ENCODE results near the gene ELL. TPM values are rescaled to one million over a fixed set of nuclear protein-coding genes. Genes with fewer than 3 reads are reported as not detected.

Gene ELL
- total and polyA plus RNA-seq, 9 of the 15 experiments (the other 6 are each of a cell fraction or from before 2014, with no cell fraction given), result 0.24 to 22.5 (median 4.1) TPM

GRCh38 chr19:18440415-18440877 lies 81.4 kb downstream of the ELL start (continued):
- TF ChIP-seq ZNF407 (IDR thresholded peaks at IDR 0.05; ENCODE audit: low read depth) (no peak), ZC3H8 (IDR thresholded peaks at IDR 0.05) (no peak), TRIM25 (IDR thresholded peaks at IDR 0.05; ENCODE audit: borderline replicate concordance) (no peak), HMGN3 (IDR thresholded peaks at IDR 0.05; ENCODE audit: borderline replicate concordance, extremely low read depth, insufficient read length, low read depth, low read length) (no peak), CHCHD3 (CRISPR knock-in tag; IDR thresholded peaks at IDR 0.05) (no peak), GTF2E2 (tag; IDR thresholded peaks at IDR 0.05) (no peak), HDAC1 (IDR thresholded peaks at IDR 0.05) (no peak), CHAMP1 (IDR thresholded peaks at IDR 0.05) (no peak), SMC3 (conservative IDR thresholded peaks at IDR 0.05; ENCODE audit: insufficient read depth, low read depth, low read length) (no peak), PURB (CRISPR knock-in tag; IDR thresholded peaks at IDR 0.05; ENCODE audit: low read depth) (no peak), ATF7 (IDR thresholded peaks at IDR 0.05) (no peak), MAFK (IDR thresholded peaks at IDR 0.05; ENCODE audit: low read length) (no peak), RAD21 (CRISPR knock-in tag; conservative IDR thresholded peaks at IDR 0.05 in 1 of 2, IDR thresholded peaks at IDR 0.05 in 1 of 2) (peak; percentile 24 to 54; a peak in 3 of 4 replicates), SMAD4 (CRISPR knock-in tag; conservative IDR thresholded peaks at IDR 0.05) (no peak)
